ENCODE data around the gene PPP2R5A.

PPP2R5A gene

DNA sequence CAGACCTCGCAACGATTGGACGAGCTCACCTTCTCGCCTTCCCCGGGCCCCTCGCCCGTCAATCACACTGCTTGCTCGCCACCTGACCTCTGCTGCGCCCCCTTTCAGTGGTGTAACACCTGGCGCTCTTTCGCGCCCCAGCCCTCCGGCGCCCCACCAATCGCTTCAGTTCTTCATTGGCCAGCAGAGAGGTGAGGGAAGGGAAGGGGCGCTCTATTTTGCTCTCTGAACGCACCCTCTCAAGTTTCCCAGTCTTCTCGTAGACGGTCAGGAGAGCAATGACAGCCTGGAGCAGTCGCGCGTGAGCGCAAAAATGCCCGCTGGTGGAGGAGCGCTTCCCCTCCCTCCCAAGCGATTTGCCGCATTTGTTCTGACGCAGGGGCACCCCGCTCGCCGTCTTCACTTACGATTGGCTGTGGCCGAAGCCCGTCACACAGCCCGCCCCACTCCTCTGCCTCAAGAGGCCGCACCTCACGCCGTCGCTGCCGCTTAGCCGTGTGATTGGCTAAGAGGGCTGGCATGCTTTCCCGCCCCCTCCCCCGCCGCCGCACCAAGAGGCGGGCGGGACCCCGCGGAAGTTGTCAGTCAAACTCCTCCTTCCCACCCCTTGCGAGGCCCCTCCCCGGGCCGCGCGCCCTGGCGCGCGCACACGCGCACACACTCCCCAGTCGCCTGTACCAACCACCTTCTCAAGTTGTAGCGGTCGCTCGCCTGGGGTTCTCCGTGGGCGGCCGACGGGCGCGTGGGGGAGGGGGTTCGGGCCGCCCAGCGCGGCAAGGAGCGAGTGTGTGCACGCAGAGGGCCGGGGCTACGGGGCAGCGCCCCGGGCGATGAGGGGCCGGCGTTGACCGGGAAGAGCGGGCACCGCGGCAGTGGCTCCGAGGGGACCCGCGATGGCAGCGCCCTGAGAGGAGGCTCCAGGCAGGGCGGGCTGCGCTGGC lies at the start of gene PPP2R5A:
Gene PPP2R5A, plus strand, starts transcription at position 667 of the 941 bp plus-strand sequence. CDS start 701 bp downstream, outside the sequence.
- peak; percentile 89 for DNase-seq (ENCODE audit: low read depth)

DNA sequence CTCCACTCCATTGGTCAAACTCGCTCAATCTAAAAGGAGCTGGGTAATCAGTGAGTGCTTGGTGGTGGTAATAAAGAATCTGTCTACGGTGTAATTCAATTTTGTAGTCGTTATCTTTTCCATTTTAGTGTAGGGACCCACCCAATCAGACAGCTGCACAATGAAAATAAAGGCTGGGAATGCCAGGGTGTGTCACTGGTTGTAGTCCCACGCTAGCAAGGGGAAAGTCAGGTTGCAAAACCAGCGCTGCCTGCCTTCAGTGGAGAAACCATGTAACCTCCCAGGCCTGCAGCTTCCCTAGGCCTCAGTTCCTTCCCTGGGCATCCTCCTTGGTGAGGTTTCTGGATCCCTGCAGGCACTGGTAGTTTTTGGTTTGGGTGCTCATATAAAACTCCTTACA lies 49.4 kb upstream of the PPP2R5A start:
- no peak for DNase-seq (ENCODE audit: low read depth)

DNA sequence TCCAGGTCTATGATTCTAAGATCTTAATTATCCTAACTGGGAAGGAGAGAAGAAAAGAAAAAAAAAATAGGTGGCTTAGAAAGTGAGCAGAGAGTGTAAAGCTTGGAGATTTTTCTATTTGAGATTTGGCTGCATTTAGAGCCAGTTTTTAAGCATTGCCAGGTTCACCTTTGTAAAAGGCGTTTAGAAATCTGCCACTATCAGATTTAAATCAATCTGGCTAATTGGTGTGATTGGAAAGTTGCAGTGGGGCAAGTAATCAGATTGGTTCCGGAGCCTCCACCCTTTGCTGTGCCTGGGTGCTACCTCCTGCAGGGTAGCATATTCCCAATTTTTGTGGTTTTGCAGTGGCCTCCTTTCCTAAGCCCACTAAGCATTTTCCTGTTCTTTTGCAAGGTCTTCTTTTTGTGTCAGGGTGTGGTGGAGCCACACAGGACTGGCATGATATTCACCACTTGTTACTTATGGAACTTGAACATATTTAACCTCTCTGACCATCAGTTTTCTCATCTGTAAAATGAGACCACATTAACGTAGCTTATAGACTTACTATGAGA lies 48.5 kb upstream of the PPP2R5A start:
- DNase-seq (ENCODE audit: low read depth), result no peak

DNA sequence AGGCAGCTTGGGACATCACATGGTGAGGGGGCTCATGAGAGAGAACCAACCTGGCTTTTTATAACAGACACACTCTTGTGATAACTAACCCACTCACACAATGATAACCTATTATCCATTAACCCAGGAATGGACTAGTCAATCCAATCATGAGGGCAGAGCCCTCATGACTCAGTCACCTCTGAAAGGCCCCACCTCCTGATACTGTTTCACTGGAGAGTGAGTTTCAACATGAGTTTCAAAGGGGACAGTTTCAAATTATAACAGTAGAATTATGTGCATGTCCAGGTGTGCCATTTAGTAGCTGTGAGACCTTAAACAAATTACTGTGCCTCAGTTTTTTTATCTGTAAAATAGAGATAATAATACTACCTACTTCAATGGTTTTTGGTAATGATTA lies 47.6 kb upstream of the PPP2R5A start:
- DNase-seq (ENCODE audit: low read depth), result no peak

DNA sequence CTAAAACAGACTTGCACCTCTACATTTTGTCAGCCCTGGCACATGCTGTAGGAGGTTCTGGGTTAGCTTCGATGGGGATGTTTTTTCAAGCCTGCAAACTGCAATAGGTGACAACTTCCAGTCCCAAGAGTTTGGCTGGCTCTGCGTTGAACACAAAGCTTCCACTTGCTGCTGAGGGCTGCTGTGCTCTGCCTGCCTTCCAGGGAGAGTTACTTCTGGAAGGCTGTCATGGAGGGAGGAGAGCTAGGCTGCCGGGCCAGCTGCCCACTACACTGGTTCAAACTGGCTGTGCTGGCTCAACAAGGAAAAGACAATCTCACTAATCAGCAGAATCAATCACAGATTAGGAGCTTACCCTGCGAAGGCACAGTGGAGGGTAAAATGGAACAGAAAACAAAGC lies 46.7 kb upstream of the PPP2R5A start:
- no peak for DNase-seq (ENCODE audit: low read depth)

DNA sequence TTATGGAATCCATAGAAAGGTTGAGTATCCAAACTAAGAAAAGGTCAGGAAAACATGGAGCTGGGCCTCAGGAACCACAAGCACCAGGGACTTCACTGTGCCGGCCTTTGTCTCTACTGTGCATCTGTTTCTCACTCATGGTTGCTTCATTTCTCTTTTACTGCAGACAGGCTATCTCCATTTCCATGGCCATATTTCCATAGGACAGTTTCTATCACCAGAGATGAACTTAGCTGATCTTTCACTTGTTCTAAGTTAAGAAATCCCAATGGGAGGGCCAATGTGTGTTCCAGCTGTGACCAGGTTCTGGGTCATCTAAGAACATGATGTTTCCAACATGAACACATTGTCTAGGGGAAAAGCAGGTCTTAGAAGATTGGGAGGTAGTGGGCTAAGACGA lies 43.7 kb upstream of the PPP2R5A start:
- no peak for DNase-seq (ENCODE audit: low read depth)

DNA sequence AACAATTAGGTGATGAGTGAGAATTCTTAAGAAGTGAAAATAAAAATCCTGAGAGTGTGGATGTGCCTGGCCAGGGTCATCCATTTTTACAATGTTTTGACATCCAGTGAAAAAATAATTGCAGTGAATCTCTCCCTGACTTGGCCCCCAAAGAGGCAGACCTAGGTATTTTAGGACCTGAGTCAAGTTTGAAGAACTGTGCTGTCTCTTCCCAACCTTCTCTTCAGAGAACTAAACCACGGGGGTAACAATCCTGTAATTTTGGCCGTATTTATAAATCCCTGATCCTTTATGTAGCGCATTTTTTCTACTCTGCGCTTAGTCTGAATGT lies 43.3 kb upstream of the PPP2R5A start:
- no peak for DNase-seq (ENCODE audit: low read depth)

DNA sequence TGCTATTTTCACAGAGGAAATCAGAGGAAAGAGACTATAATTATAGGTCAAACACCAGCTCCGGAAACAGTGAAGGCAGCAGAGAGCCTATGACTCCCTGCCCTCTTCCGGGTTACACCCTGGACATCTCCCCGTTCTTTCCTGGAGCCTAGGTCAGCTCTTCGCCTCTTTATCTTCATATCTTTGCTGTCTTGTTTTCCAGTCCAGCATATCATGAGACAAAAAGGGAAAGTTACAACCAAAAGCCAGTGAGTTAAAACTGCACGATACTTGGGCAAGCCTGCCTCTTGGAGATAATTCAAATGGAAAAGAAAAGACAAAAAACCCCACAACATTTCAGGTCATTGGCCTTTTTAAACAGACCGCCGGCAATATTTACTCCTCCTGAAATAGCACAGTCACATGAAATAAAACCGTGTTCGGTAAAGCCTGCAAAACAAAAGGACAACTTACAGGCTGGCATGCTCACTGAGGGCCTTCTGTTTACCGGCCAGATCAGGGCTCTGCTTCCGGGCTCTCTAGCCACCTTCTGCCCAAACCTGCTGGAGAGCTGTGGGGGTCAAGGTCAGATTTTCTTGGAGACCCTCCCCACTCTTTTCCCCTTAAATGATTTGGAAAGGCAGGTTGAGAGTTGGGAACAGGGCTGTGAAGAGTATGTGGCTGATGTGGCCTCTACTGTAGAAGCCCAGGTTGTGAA lies 42.8 kb upstream of the PPP2R5A start:
- DNase-seq (ENCODE audit: low read depth), result no peak

DNA sequence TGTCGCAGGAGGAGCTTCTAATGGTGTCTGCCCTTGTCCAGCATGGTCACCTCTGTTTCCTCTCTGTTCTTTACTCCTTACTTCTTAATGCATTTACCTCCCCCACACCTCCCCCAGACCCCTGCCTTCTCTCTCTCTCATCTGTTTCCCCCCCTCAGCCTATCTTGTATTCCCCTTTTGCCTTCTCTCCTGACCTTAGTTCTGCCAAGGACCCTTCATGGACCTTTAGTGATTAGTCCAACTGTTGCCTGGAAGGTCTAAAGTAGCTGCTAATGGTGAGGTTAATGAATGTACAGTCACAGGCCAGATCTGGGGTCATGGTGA lies 42.3 kb upstream of the PPP2R5A start:
- DNase-seq (ENCODE audit: low read depth), result no peak

DNA sequence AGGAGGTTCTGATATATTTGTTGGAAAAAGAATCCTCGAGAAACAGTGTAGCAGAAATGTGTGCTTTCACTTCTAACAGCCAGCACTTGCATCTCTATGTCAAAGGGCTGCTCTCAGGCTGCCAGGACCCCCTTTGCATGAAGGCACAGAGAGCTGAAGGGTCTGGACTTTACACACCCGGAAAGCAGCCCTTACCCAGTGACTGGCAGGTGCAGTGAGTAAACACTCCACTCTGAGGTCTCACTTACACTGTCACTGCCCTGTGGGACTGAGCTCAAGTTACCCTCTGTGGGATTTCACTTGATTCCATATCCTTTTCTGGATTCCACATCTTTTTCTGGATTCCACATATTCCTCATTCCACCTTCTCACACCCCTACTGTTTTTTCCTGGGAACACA lies 40.8 kb upstream of the PPP2R5A start:
- no peak for DNase-seq (ENCODE audit: low read depth)

DNA sequence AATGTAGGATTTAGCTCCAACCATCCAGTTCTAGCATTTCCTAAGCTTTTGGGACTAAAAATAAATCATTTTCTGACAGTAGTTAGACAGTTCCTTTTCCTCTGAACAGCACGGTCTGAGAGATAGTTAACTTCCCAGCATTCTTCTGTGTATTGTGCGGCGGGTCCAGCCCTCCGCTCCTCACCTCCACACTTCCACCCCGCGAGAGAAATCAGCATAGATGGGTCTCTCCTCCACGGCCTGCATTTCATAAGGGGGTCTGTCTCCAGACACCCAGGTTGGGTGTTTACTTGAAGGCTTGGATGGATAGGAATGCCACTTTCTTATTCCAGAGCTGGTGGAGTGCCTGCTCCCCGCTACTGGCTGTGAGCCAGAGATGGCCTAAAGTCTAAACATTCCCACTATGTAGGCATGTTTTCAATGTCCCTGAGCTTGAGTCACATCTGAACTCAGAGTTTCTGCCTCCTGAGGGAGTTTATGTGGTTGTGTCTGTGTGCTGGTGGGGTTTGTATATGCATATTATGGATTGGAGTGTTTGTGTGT lies 38.0 kb upstream of the PPP2R5A start:
- no peak for DNase-seq (ENCODE audit: low read depth)

DNA sequence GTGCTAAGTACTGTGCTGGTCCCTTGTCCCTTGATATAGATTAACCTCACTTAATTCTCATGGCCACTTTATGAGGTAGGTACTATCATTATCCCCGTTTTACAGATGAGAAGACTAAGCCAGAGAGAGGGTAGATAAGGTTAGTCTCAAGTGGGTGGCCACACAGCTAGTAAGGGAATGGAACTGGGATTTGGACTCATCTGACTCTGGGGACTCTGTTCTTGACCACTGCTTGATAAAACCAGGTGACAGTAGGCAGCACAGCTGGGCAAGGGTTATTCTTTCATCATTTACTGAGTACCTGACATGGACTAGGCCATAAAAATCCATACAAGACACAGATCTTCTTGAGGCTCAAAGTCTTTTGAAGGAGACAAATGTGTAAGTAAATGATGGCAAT lies 37.2 kb upstream of the PPP2R5A start:
- DNase-seq (ENCODE audit: low read depth), result no peak

DNA sequence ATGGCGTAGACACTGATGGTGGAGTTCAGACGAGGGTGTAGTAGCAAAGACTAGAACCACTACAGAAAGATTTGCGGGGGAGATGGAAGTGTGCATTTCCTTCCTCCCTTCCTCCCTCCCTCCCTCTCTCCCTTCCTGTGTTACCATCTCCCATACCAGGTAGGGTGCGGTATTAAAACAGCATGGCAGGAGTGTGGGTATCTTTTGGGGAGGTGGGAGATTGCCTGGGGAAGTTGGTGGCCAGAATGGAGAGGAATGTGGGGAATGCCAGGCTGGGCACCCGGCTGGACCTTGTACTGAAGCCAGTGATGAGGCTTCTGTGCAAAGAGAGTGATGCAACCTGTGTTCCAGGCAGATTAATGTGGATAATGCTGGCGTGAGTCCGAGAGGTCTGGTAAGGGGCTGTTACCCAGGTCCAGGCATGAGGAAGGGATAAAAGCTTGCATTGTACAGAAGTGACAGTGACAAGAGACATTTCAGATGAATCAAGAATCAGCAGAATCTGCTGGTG lies 30.3 kb upstream of the PPP2R5A start:
- no peak for DNase-seq (ENCODE audit: low read depth)

DNA sequence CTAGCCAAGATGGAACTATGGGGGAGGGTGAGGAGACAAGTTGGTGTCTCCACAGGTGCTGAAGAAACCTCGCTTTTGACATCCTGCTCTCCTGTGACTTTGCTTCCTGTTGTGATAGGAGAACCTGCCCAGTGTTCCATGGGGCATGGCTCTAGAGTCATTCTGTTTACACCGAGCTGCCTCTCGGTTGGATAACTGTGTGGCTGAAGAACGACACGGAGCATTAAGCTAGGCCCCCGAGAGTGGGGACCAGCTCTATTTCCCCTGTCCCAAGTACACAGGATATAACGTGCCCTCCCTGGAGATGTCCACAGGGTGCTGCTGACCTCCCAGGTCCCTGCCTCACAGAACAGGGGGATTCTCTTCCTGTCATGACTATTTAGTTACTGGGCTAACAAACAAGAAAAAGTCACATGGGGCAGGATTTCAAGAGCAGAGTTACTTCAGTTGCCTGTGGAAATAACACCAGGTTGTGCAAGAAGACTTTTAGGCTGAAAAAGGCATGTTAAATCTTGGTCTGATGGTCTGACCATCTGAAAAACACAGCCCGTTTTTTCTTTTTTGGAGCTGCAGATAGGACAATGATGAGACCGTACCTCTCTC lies 29.4 kb upstream of the PPP2R5A start:
- DNase-seq (ENCODE audit: low read depth), result no peak

DNA sequence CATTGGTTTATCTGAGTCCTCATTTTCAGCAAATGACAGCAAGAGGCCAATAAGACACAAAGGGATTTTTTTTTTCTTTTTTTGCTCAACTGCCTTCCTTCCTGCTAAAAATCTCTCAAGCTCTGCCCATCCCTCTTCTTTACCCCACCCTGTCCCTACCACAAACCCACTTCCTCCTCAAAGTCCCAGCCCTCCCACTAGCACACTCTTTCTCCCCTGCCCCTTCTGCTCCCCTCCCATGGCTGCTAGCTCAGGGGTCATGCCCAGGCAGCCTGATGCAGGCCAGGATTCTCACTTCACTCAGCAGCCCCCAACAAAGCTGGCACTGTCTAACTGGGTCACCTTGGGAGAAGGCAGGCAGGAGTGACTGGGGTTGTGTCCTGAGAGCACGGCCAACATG lies 28.8 kb upstream of the PPP2R5A start:
- peak; percentile 10 for DNase-seq (ENCODE audit: low read depth)

DNA sequence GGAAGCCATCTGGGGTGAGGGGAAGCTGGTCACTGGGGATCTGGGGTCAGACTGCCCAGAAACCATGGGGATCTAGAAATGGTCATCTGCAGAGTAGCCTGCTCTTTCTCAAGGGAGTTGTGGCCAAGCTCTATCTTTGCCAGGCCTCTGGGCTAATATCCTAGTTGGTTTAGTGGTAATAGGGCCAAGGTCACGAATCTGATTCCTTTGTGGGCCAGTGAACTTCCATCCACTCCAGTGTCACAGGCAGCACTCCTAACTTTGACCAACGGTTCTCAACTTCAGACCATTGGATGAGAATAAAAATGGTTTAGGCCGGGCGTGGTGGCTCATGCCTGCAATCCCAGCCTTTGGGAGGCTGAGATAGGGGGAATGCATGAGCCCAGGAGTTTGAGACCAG lies 28.1 kb upstream of the PPP2R5A start:
- no peak for DNase-seq (ENCODE audit: low read depth)

DNA sequence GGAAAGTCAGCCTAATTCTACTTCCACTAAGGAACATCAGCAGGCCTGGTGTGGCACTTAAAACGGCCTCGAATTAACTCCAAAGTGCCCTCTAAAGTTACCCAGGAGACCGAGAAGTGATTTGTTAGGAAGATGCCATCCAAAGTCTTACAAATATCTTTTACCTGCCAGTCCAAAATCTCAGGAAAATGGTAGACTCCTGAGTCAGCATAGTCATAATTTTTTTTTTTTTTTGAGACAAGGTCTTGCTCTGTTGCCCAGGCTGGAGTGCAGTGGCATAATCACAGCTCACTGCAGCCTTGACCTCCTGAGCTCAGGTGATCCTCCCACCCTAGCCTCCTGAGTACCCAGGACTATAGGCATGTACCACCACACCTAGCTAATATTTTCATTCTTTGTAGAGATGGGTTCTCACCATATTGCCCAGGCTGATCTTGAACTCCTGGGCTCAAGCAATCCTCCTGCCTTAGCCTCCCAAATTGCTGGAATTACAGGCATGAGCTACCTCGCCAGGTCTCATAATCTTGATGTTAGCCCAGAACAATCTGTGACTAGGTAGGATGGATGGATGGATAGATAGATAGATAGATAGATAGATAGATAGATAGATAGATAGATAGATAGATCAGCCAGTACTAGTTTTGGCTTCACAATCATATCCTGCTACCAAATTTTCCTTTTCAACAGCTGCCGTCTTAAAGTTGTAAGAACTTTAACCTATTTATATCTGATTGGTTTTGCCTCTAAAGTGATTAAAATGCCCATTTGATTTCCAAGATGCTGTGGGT lies 25.3 kb upstream of the PPP2R5A start:
- no peak for DNase-seq (ENCODE audit: low read depth)

DNA sequence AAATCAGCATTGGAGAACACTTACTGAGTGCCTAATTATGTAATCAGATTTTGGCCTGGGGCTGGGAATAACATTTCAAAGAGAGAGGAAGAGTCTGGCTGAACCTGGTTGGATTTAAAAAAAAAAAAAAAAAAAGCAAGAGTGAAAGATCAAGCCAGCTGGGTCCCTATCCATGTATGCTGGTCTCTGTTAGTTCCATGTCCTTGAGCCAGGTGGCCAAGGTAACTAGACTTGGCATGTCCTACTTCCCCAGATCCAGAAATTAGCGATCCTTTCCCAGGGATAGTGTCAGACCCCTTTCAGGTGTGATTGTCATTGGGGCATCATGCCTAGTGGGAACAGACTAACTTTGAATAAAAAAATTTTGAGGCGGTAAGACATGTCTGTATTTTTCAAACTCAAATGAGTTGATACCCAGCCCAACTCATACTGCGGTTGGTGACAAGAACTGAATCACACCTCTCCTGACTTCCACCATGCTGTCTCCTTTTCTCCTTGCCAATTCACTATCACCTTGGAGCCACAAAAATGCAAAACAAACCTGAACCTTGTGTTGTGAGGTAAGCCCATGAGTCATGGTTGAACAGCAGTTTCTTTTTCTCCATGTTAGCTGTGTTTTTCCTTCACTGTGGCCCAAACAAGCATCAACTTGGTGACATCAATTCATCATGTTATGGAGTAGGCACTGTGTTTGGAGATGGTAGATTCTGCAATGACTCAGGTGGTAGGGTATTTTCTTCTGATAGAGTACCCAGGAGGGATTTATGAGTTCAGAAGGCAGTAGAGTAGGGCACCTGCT lies 24.5 kb upstream of the PPP2R5A start:
- DNase-seq (ENCODE audit: low read depth), result no peak

DNA sequence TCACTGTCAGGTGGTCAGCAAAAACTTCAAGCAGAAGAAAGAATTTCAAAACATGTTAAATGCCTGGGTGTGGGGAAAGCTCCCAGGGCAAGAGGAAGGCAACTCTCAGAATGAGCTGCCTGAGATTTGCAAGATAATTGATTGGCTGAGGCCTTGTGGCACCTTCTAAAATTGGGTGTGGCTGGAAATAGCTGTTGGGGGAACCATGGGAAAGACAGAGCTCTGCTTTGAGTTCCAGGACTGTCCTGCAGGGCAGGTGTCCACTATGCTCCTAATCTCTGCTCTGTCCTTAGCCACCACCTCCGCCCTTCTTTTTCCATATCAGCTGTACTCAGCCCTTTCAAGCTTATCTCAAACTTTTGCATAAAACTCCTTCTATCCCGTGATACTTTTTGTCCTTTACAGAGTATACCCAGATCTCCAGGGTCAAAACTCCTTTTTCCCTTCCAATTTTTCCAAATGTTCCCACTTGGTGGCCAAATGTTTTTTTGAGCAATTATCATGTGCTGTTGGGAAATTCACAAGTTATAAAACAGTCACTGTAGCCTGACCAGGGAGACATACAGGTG lies 23.8 kb upstream of the PPP2R5A start:
- DNase-seq (ENCODE audit: low read depth), result no peak

DNA sequence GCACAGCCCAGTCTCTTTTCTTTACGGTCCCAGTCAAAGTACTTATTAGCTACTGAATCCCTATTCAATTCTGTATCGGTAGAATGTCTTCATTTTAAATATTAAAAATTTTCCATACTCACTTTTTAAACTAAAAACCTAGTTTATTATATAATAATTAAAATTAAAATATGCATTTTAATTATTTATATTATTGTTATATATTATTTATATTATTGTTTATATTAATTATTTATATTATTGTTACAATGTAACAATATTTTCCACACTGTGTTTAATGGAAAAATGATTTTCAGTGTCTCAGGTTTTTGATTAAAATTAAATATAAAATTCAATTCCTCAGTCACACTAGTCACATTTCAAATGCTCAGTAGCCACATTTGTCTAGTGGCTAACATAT lies 18.2 kb upstream of the PPP2R5A start:
- no peak for DNase-seq (ENCODE audit: low read depth)
